ENCODE data around the gene ZNF385D. TPM values are rescaled to one million over a fixed set of nuclear protein-coding genes. Genes with fewer than 3 reads are reported as not detected.

The ZNF385D gene
- total and polyA plus RNA-seq, 3 experiments from 2014 or later = not detected

GRCh38 chr3:21564531-21564930 is 186.5 kb downstream of the ZNF385D start:
- no peak overlapping the region for H3K27ac ChIP-seq (ENCODE audit: low read depth, low read length)
- Mint-ChIP-seq H3K9me3 (peaks cover 0 to 14% (median 5%) of the 10 kb centered on the region in 5 donors), H3K27me3 (no peaks in the 10 kb centered on the region), H3K27ac (no peak overlapping the region), H3K36me3 (no peaks in the 10 kb centered on the region), H3K4me3 (no peak overlapping the region), H3K4me1 (no peaks in the 10 kb centered on the region)
- ChIA-PET POLR2A (no interaction called here), CTCF (no interaction called here)
- no peak overlapping the region for H3K4me3 ChIP-seq (ENCODE audit: low read length)
- no peaks in the 10 kb centered on the region for H3K9me3 ChIP-seq (ENCODE audit: low read length)
- H3K36me3 ChIP-seq (ENCODE audit: insufficient read depth, low read length) = no peaks in the 10 kb centered on the region
- DNase-seq = no peak
- no peaks in the 10 kb centered on the region for H3K4me1 ChIP-seq (ENCODE audit: insufficient read depth, low read length)
- no peaks in the 10 kb centered on the region for H3K27me3 ChIP-seq (ENCODE audit: insufficient read depth, low read length, poor library complexity, severe bottlenecking)

- no peaks in the 10 kb centered on the region for H3K36me3 ChIP-seq (ENCODE audit: insufficient read depth, low read length)
- Mint-ChIP-seq H3K4me3 (no peak overlapping the region), H3K27me3 (no peaks in the 10 kb centered on the region), H3K9me3 (peaks cover 0 to 23% (median 13%) of the 10 kb centered on the region in 5 donors), H3K36me3 (no peaks in the 10 kb centered on the region), H3K27ac (no peak overlapping the region), H3K4me1 (no peaks in the 10 kb centered on the region)
- H3K27ac ChIP-seq (ENCODE audit: low read depth, low read length) = no peak overlapping the region
- H3K27me3 ChIP-seq (ENCODE audit: insufficient read depth, low read length, poor library complexity, severe bottlenecking) = no peaks in the 10 kb centered on the region
- no peaks in the 10 kb centered on the region for H3K9me3 ChIP-seq (ENCODE audit: low read length)
- ChIA-PET POLR2A (no interaction called here), CTCF (no interaction called here)
- H3K4me3 ChIP-seq (ENCODE audit: low read length) = no peak overlapping the region
- no peak for DNase-seq
- no peaks in the 10 kb centered on the region for H3K4me1 ChIP-seq (ENCODE audit: insufficient read depth, low read length)
Measured at GRCh38 chr3:21562243-21562642, 188.8 kb downstream of the ZNF385D start.

GRCh38 chr3:21561472-21561871 is 189.5 kb downstream of the ZNF385D start:
- H3K9me3 ChIP-seq (ENCODE audit: low read length) = no peaks in the 10 kb centered on the region
- no peak overlapping the region for H3K27ac Mint-ChIP-seq
- no peak for DNase-seq
- H3K4me3 Mint-ChIP-seq = no peak overlapping the region
- H3K4me1 Mint-ChIP-seq = no peaks in the 10 kb centered on the region
- ChIA-PET POLR2A (no interaction called here), CTCF (no interaction called here)
- H3K9me3 Mint-ChIP-seq = peaks cover 0 to 25% (median 14%) of the 10 kb centered on the region in 5 donors
- H3K4me1 ChIP-seq (ENCODE audit: insufficient read depth, low read length) = no peaks in the 10 kb centered on the region
- no peak overlapping the region for H3K4me3 ChIP-seq (ENCODE audit: low read length)
- no peak overlapping the region for H3K27ac ChIP-seq (ENCODE audit: low read depth, low read length)
- no peaks in the 10 kb centered on the region for H3K36me3 ChIP-seq (ENCODE audit: insufficient read depth, low read length)
- no peaks in the 10 kb centered on the region for H3K36me3 Mint-ChIP-seq
- H3K27me3 ChIP-seq (ENCODE audit: insufficient read depth, low read length, poor library complexity, severe bottlenecking) = no peaks in the 10 kb centered on the region
- H3K27me3 Mint-ChIP-seq = no peaks in the 10 kb centered on the region

- Histone ChIP-seq H3K36me3 (ENCODE audit: insufficient read depth, low read length) (no peaks in the 10 kb centered on the region), H3K9me3 (ENCODE audit: low read length) (no peaks in the 10 kb centered on the region), H3K27ac (ENCODE audit: low read depth, low read length) (no peak overlapping the region), H3K27me3 (ENCODE audit: insufficient read depth, low read length, poor library complexity, severe bottlenecking) (no peaks in the 10 kb centered on the region), H3K4me3 (ENCODE audit: low read length) (no peak overlapping the region), H3K4me1 (ENCODE audit: insufficient read depth, low read length) (no peaks in the 10 kb centered on the region)
- ChIA-PET CTCF (no interaction called here), POLR2A (no interaction called here)
- no peak overlapping the region for H3K4me3 Mint-ChIP-seq
- DNase-seq = no peak
- H3K4me1 Mint-ChIP-seq = no peaks in the 10 kb centered on the region
- no peaks in the 10 kb centered on the region for H3K36me3 Mint-ChIP-seq
- H3K27me3 Mint-ChIP-seq = no peaks in the 10 kb centered on the region
- peaks cover 0 to 16% (median 4%) of the 10 kb centered on the region in 5 donors for H3K9me3 Mint-ChIP-seq
- no peak overlapping the region for H3K27ac Mint-ChIP-seq
Measured at GRCh38 chr3:21551019-21551418, 200.0 kb downstream of the ZNF385D start.

- CTCF ChIA-PET = no interaction called here
Measured at GRCh38 chr3:21544076-21544462, 206.9 kb downstream of the ZNF385D start.

GRCh38 chr3:21543380-21544075 is 207.5 kb downstream of the ZNF385D start:
- H3K27ac Mint-ChIP-seq = no peak overlapping the region
- peaks cover 3 to 15% (median 9%) of the 10 kb centered on the region in 5 donors for H3K9me3 Mint-ChIP-seq
- Histone ChIP-seq H3K9me3 (ENCODE audit: low read length) (no peaks in the 10 kb centered on the region), H3K4me3 (ENCODE audit: low read length) (no peak overlapping the region), H3K4me1 (ENCODE audit: insufficient read depth, low read length) (no peaks in the 10 kb centered on the region), H3K27ac (ENCODE audit: low read depth, low read length) (no peak overlapping the region), H3K27me3 (ENCODE audit: insufficient read depth, low read length, poor library complexity, severe bottlenecking) (no peaks in the 10 kb centered on the region), H3K36me3 (ENCODE audit: insufficient read depth, low read length) (no peaks in the 10 kb centered on the region)
- DNase-seq = no peak
- H3K36me3 Mint-ChIP-seq = no peaks in the 10 kb centered on the region
- ChIA-PET CTCF (no interaction called here), POLR2A (no interaction called here)
- H3K4me3 Mint-ChIP-seq = peak overlapping the region in 1 of 7 donors; percentile 38
- no peaks in the 10 kb centered on the region for H3K4me1 Mint-ChIP-seq
- H3K27me3 Mint-ChIP-seq = no peaks in the 10 kb centered on the region

More at GRCh38 chr3:21544076-21544462, 206.9 kb downstream of the ZNF385D start:
- POLR2A ChIA-PET = no interaction called here
- H3K27ac ChIP-seq (ENCODE audit: low read depth, low read length) = no peak overlapping the region
- DNase-seq = no peak
- H3K36me3 ChIP-seq (ENCODE audit: insufficient read depth, low read length) = no peaks in the 10 kb centered on the region
- no peaks in the 10 kb centered on the region for H3K4me1 ChIP-seq (ENCODE audit: insufficient read depth, low read length)
- Mint-ChIP-seq H3K27ac (no peak overlapping the region), H3K4me3 (no peak overlapping the region), H3K27me3 (no peaks in the 10 kb centered on the region), H3K36me3 (no peaks in the 10 kb centered on the region), H3K9me3 (peaks cover 3 to 15% (median 9%) of the 10 kb centered on the region in 5 donors), H3K4me1 (no peaks in the 10 kb centered on the region)
- no peak overlapping the region for H3K4me3 ChIP-seq (ENCODE audit: low read length)
- H3K9me3 ChIP-seq (ENCODE audit: low read length) = no peaks in the 10 kb centered on the region
- H3K27me3 ChIP-seq (ENCODE audit: insufficient read depth, low read length, poor library complexity, severe bottlenecking) = no peaks in the 10 kb centered on the region

GRCh38 chr3:21542656-21543379 is 208.2 kb downstream of the ZNF385D start:
- H3K27me3 Mint-ChIP-seq = no peaks in the 10 kb centered on the region
- CTCF ChIA-PET = no interaction called here

GRCh38 chr3:21540265-21540664 is 210.7 kb downstream of the ZNF385D start:
- Mint-ChIP-seq H3K27ac (no peak overlapping the region), H3K36me3 (no peaks in the 10 kb centered on the region), H3K9me3 (peaks cover 4 to 14% (median 11%) of the 10 kb centered on the region in 5 donors), H3K4me1 (no peaks in the 10 kb centered on the region), H3K4me3 (no peak overlapping the region), H3K27me3 (no peaks in the 10 kb centered on the region)
- H3K4me3 ChIP-seq (ENCODE audit: low read length) = no peak overlapping the region
- H3K4me1 ChIP-seq (ENCODE audit: insufficient read depth, low read length) = no peaks in the 10 kb centered on the region
- H3K9me3 ChIP-seq (ENCODE audit: low read length) = no peaks in the 10 kb centered on the region
- ChIA-PET POLR2A (no interaction called here), CTCF (no interaction called here)
- H3K27ac ChIP-seq (ENCODE audit: low read depth, low read length) = no peak overlapping the region
- H3K36me3 ChIP-seq (ENCODE audit: insufficient read depth, low read length) = no peaks in the 10 kb centered on the region
- no peak for DNase-seq
- no peaks in the 10 kb centered on the region for H3K27me3 ChIP-seq (ENCODE audit: insufficient read depth, low read length, poor library complexity, severe bottlenecking)

More at GRCh38 chr3:21542656-21543379, 208.2 kb downstream of the ZNF385D start:
- Histone ChIP-seq H3K27ac (ENCODE audit: low read depth, low read length) (no peak overlapping the region), H3K4me1 (ENCODE audit: insufficient read depth, low read length) (no peaks in the 10 kb centered on the region), H3K9me3 (ENCODE audit: low read length) (no peaks in the 10 kb centered on the region), H3K36me3 (ENCODE audit: insufficient read depth, low read length) (no peaks in the 10 kb centered on the region), H3K4me3 (ENCODE audit: low read length) (no peak overlapping the region), H3K27me3 (ENCODE audit: insufficient read depth, low read length, poor library complexity, severe bottlenecking) (no peaks in the 10 kb centered on the region)
- POLR2A ChIA-PET = no interaction called here
- H3K4me3 Mint-ChIP-seq = peak overlapping the region in 1 of 7 donors; percentile 5
- no peak for DNase-seq
- no peaks in the 10 kb centered on the region for H3K36me3 Mint-ChIP-seq
- H3K9me3 Mint-ChIP-seq = peaks cover 2 to 15% (median 10%) of the 10 kb centered on the region in 5 donors
- no peaks in the 10 kb centered on the region for H3K4me1 Mint-ChIP-seq
- no peak overlapping the region for H3K27ac Mint-ChIP-seq
